ENCODE measurements around the gene RXRA.
A peak's percentile ranks its signal among the peaks of the same experiment; 100 is the strongest.

Gene RXRA

GRCh38 chr9:134476272-134476941 is 150.2 kb downstream of the RXRA start:
- Histone ChIP-seq H3K36me3 (ENCODE audit: insufficient read depth, low read length) (no peaks in the 10 kb centered on the region), H3K4me3 (ENCODE audit: low read length) (no peak overlapping the region), H3K9ac (ENCODE audit: low read depth, low read length) (peak overlapping the region; percentile 14), H3K4me2 (ENCODE audit: low read length) (no peak overlapping the region), H3K9me3 (replicated peaks; ENCODE audit: low read length) (no peaks in the 10 kb centered on the region), H3K27me3 (ENCODE audit: control insufficient read depth, insufficient read depth, low read length) (no peaks in the 10 kb centered on the region), H3K4me1 (ENCODE audit: control insufficient read depth, insufficient read depth, low read length) (peaks cover 32% of the 10 kb centered on the region)

GRCh38 chr9:134476942-134477335 is 150.7 kb downstream of the RXRA start:
- Histone ChIP-seq H3K4me1 (ENCODE audit: control insufficient read depth, insufficient read depth, low read length) (peaks cover 32% of the 10 kb centered on the region), H3K9ac (ENCODE audit: low read depth, low read length) (no peak overlapping the region), H3K36me3 (ENCODE audit: insufficient read depth, low read length) (no peaks in the 10 kb centered on the region), H3K9me3 (replicated peaks; ENCODE audit: low read length) (no peaks in the 10 kb centered on the region), H3K4me3 (ENCODE audit: low read length) (no peak overlapping the region), H3K27me3 (ENCODE audit: control insufficient read depth, insufficient read depth, low read length) (no peaks in the 10 kb centered on the region), H3K4me2 (ENCODE audit: low read length) (no peak overlapping the region)

GRCh38 chr9:134477342-134477925 is 151.2 kb downstream of the RXRA start:
- Histone ChIP-seq H3K9me3 (replicated peaks; ENCODE audit: low read length) (no peaks in the 10 kb centered on the region), H3K4me1 (ENCODE audit: control insufficient read depth, insufficient read depth, low read length) (peaks cover 32% of the 10 kb centered on the region), H3K9ac (ENCODE audit: low read depth, low read length) (no peak overlapping the region), H3K4me2 (ENCODE audit: low read length) (peak overlapping the region; percentile 6), H3K4me3 (ENCODE audit: low read length) (no peak overlapping the region), H3K36me3 (ENCODE audit: insufficient read depth, low read length) (no peaks in the 10 kb centered on the region), H3K27me3 (ENCODE audit: control insufficient read depth, insufficient read depth, low read length) (no peaks in the 10 kb centered on the region)

DNA sequence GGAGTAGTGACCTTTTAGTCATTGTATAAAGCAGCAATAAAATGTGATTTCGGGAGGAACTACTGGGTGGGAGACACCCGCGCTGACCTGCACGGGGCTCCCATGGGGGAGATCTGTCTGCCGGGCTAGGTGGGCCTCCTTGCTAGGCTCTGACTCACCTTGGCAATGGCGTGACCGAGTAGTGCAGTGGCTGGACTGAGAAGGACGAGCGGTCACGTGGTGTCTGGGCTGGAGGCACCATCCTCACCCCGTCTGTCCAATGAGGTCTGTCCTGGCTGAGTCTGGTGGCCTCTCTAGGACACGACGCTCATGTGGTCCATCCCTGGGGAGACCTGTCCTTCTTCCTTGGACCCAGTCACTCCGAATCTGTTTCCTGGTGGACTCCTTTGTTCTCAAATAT is 151.7 kb downstream of the RXRA start:
- Histone ChIP-seq H3K4me3 (ENCODE audit: low read length) (no peak overlapping the region), H3K4me2 (ENCODE audit: low read length) (peak overlapping the region; percentile 6), H3K36me3 (ENCODE audit: insufficient read depth, low read length) (no peaks in the 10 kb centered on the region), H3K9ac (ENCODE audit: low read depth, low read length) (no peak overlapping the region), H3K4me1 (ENCODE audit: control insufficient read depth, insufficient read depth, low read length) (peaks cover 32% of the 10 kb centered on the region), H3K27me3 (ENCODE audit: control insufficient read depth, insufficient read depth, low read length) (no peaks in the 10 kb centered on the region), H3K9me3 (replicated peaks; ENCODE audit: low read length) (no peaks in the 10 kb centered on the region)

GRCh38 chr9:134481762-134482161 is 155.5 kb downstream of the RXRA start:
- H3K4me2 ChIP-seq (ENCODE audit: low read length) = no peak overlapping the region
- no peaks in the 10 kb centered on the region for H3K9me3 ChIP-seq (replicated peaks; ENCODE audit: low read length)
- H3K4me3 ChIP-seq (ENCODE audit: low read length) = no peak overlapping the region
- peaks cover 9% of the 10 kb centered on the region for H3K4me1 ChIP-seq (ENCODE audit: control insufficient read depth, insufficient read depth, low read length)
- H3K36me3 ChIP-seq (ENCODE audit: insufficient read depth, low read length) = no peaks in the 10 kb centered on the region
- H3K27me3 ChIP-seq (ENCODE audit: control insufficient read depth, insufficient read depth, low read length) = no peaks in the 10 kb centered on the region
- no peak overlapping the region for H3K9ac ChIP-seq (ENCODE audit: low read depth, low read length)

- H3K9me3 ChIP-seq (replicated peaks; ENCODE audit: low read length) = no peaks in the 10 kb centered on the region
Measured at GRCh38 chr9:134482226-134482625, 156.0 kb downstream of the RXRA start.

DNA sequence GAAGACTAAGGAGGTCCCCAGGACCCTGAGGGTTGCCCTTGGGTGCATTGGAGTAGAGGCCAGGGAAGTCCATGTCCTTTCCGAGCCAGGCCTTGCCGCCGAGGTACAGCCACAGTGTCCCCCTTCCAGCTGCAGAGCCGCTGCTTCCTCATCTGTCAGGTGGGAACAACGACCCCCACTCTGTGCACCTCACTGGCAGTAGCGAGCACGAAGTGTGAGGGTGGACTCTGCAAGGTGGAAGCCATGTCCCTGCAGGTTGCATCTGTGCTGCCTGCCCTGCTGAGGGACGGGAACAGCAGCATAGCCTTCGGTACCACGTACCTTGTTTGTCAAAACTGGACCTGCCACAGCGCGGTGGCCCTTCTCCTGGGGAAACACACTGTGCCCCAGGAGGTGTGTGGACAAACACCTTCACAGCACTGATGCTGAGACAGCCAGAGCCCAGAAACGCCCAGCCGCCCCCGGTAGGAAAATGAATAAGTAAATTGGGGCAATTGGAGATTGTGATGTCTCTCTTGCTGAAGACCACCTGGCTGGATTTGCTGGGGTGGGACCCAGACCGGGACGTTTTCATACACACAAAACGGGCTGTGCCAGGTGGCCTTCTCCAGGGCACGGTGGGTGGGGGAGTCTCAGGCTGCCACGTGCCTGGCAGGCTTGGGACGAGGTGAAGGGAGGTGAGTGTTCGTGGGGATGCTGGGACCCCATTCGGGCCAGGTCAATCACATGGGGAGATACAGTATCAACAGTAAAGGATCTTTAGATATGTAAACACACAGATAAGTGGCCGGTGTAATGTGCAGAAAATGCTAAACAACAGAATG is 157.3 kb downstream of the RXRA start:
- H3K4me2 ChIP-seq (ENCODE audit: low read length) = no peak overlapping the region
- no peaks in the 10 kb centered on the region for H3K36me3 ChIP-seq (ENCODE audit: insufficient read depth, low read length)
- no peak overlapping the region for H3K9ac ChIP-seq (ENCODE audit: low read depth, low read length)
- H3K27me3 ChIP-seq (ENCODE audit: control insufficient read depth, insufficient read depth, low read length) = peaks cover 5% of the 10 kb centered on the region
- H3K9me3 ChIP-seq (replicated peaks; ENCODE audit: low read length) = no peaks in the 10 kb centered on the region
- peaks cover 4% of the 10 kb centered on the region for H3K4me1 ChIP-seq (ENCODE audit: control insufficient read depth, insufficient read depth, low read length)
- H3K4me3 ChIP-seq (ENCODE audit: low read length) = no peak overlapping the region

More at GRCh38 chr9:134482226-134482625, 156.0 kb downstream of the RXRA start:
- Histone ChIP-seq H3K27me3 (ENCODE audit: control insufficient read depth, insufficient read depth, low read length) (peaks cover 1% of the 10 kb centered on the region), H3K9ac (ENCODE audit: low read depth, low read length) (no peak overlapping the region), H3K36me3 (ENCODE audit: insufficient read depth, low read length) (no peaks in the 10 kb centered on the region), H3K4me3 (ENCODE audit: low read length) (no peak overlapping the region), H3K4me1 (ENCODE audit: control insufficient read depth, insufficient read depth, low read length) (peaks cover 9% of the 10 kb centered on the region), H3K4me2 (ENCODE audit: low read length) (no peak overlapping the region)

- no peak overlapping the region for H3K9ac ChIP-seq (ENCODE audit: low read depth, low read length)
- no peaks in the 10 kb centered on the region for H3K9me3 ChIP-seq (replicated peaks; ENCODE audit: low read length)
- no peaks in the 10 kb centered on the region for H3K36me3 ChIP-seq (ENCODE audit: insufficient read depth, low read length)
- H3K27me3 ChIP-seq (ENCODE audit: control insufficient read depth, insufficient read depth, low read length) = peaks cover 5% of the 10 kb centered on the region
- H3K4me3 ChIP-seq (ENCODE audit: low read length) = no peak overlapping the region
- peaks cover 9% of the 10 kb centered on the region for H3K4me1 ChIP-seq (ENCODE audit: control insufficient read depth, insufficient read depth, low read length)
- no peak overlapping the region for H3K4me2 ChIP-seq (ENCODE audit: low read length)
Measured at GRCh38 chr9:134484479-134484878, 158.2 kb downstream of the RXRA start.

DNA sequence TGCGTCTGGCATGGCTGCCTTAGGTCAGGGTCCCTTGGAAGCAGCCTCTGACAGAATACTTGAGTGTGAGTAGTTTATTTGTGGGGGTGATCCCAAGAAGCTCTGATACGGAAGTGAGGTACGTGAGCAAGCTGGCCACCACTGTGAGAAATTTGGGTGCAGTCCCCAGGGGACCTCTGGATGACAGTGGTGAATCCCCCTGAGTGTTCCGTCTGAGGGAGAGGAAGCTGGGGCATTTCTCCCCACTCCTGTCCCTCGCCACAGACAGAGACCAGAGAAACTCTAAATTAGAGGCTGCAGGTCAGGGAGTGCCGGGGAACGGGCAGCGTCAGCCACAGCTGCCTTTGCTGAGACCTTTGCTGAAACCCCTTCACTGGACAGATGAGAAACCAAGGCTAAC is 159.4 kb downstream of the RXRA start:
- Histone ChIP-seq H3K4me2 (ENCODE audit: low read length) (no peak overlapping the region), H3K9me3 (replicated peaks; ENCODE audit: low read length) (no peaks in the 10 kb centered on the region), H3K36me3 (ENCODE audit: insufficient read depth, low read length) (no peaks in the 10 kb centered on the region), H3K27me3 (ENCODE audit: control insufficient read depth, insufficient read depth, low read length) (peaks cover 5% of the 10 kb centered on the region), H3K4me1 (ENCODE audit: control insufficient read depth, insufficient read depth, low read length) (peaks cover 9% of the 10 kb centered on the region), H3K4me3 (ENCODE audit: low read length) (no peak overlapping the region), H3K9ac (ENCODE audit: low read depth, low read length) (no peak overlapping the region)

DNA sequence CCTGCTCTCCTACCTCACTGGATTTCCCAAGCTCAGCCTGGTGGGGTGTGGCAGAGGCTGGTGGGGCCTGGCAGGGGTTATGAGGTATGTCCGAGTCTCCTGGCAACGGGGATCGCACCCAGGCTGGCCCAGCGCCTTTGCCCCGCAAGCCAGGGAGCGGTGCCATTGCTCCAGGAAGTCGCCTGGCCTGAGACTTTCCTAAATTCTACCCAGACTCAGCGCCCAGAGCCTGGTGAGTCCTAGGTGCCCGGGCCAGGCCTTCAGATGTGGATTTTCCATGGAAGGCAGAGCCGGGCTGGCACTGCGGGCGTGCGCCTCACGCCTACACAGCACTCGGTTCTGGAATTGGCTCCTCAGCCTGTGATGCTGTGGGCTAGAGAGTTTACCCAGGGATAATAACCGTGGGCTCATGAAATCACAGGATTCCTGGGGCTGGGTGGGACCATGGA is 159.9 kb downstream of the RXRA start:
- Histone ChIP-seq H3K36me3 (ENCODE audit: insufficient read depth, low read length) (no peaks in the 10 kb centered on the region), H3K4me2 (ENCODE audit: low read length) (no peak overlapping the region), H3K9me3 (replicated peaks; ENCODE audit: low read length) (no peaks in the 10 kb centered on the region), H3K4me3 (ENCODE audit: low read length) (no peak overlapping the region), H3K4me1 (ENCODE audit: control insufficient read depth, insufficient read depth, low read length) (peaks cover 9% of the 10 kb centered on the region), H3K9ac (ENCODE audit: low read depth, low read length) (no peak overlapping the region), H3K27me3 (ENCODE audit: control insufficient read depth, insufficient read depth, low read length) (peaks cover 5% of the 10 kb centered on the region)

GRCh38 chr9:134486596-134486995 is 160.3 kb downstream of the RXRA start:
- H3K9ac ChIP-seq (ENCODE audit: low read depth, low read length) = no peak overlapping the region
- peaks cover 9% of the 10 kb centered on the region for H3K4me1 ChIP-seq (ENCODE audit: control insufficient read depth, insufficient read depth, low read length)
- H3K27me3 ChIP-seq (ENCODE audit: control insufficient read depth, insufficient read depth, low read length) = peaks cover 5% of the 10 kb centered on the region
- no peaks in the 10 kb centered on the region for H3K36me3 ChIP-seq (ENCODE audit: insufficient read depth, low read length)
- no peaks in the 10 kb centered on the region for H3K9me3 ChIP-seq (replicated peaks; ENCODE audit: low read length)
- H3K4me3 ChIP-seq (ENCODE audit: low read length) = no peak overlapping the region
- H3K4me2 ChIP-seq (ENCODE audit: low read length) = no peak overlapping the region

All from skeletal muscle satellite cell (primary cell).